ENCODE data around the gene ARMH2. TPM values are rescaled to one million over a fixed set of nuclear protein-coding genes. Genes with fewer than 3 reads are reported as not detected.

Gene ARMH2
- total RNA-seq, 1 experiment from 2014 or later: not detected

DNA sequence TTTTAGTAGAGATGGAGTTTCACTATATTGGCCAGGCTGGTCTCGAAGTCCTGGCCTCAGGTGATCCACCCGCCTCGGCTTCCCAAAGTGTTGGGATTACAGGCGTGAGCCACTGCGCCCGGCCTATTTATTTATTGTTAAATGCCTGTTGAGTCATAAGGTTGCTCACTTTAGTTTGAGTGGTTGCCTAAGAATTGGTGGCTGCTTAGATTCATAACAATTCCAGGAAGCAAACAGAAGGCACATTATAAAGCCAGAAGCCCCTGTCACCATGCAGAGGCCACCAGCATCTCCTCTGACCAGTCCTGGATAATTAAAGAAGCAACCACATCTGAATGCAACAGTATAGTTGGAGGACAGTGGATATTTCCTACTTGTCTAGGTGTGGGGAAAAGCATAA is 24.0 kb upstream of the ARMH2 start:
- H4K20me1 ChIP-seq (ENCODE audit: control insufficient read depth, insufficient read depth, insufficient read length): no peaks in the 10 kb centered on the region
- no peaks in the 10 kb centered on the region for H3K9me3 Mint-ChIP-seq
- no peak overlapping the region for H2BK120ac ChIP-seq (ENCODE audit: low read depth, low read length, poor library complexity, severe bottlenecking)
- H4K8ac ChIP-seq (replicated peaks; ENCODE audit: insufficient read length, low read depth, low read length): no peak overlapping the region
- no peak overlapping the region for H2BK15ac ChIP-seq (ENCODE audit: low read depth, low read length)
- no peak overlapping the region for H3K14ac ChIP-seq (ENCODE audit: insufficient read depth, low read length)
- H2AK5ac ChIP-seq (ENCODE audit: insufficient read length, low read length): no peak overlapping the region
- no peak overlapping the region for H3K4me3 Mint-ChIP-seq
- no peak overlapping the region for H3K9ac ChIP-seq (ENCODE audit: extremely low read depth, insufficient read length, low read length)
- no peak overlapping the region for H2BK12ac ChIP-seq (ENCODE audit: insufficient read length, low read depth, low read length)
- no CpG with 5 or more reads among the region's 6 CpGs for WGBS (ENCODE audit: extremely low coverage, insufficient read length, low lambda C conversion rate)
- H3K4me1 ChIP-seq (ENCODE audit: insufficient read depth, low read length): no peaks in the 10 kb centered on the region
- DNase-seq: no peak
- peaks cover 10 to 16% of the 10 kb centered on the region in 2 experiments; a peak in 2 of 4 replicates for H3K4me1 Mint-ChIP-seq
- no peak overlapping the region for H3K27ac ChIP-seq (ENCODE audit: insufficient read length, low read depth, low read length)
- H3K56ac ChIP-seq (ENCODE audit: insufficient read length, low read depth, low read length): no peak overlapping the region
- H2AFZ ChIP-seq (ENCODE audit: low read length): no peak overlapping the region
- no peaks in the 10 kb centered on the region for H3K79me2 ChIP-seq (ENCODE audit: insufficient read depth, low read length)
- no peaks in the 10 kb centered on the region for H3K79me1 ChIP-seq (ENCODE audit: insufficient read depth, low read depth, low read length, poor library complexity, severe bottlenecking)
- no peaks in the 10 kb centered on the region for H3K23me2 ChIP-seq (ENCODE audit: insufficient read length, low read depth, low read length, poor library complexity, severe bottlenecking)
- TF ChIP-seq, protein P1, sequence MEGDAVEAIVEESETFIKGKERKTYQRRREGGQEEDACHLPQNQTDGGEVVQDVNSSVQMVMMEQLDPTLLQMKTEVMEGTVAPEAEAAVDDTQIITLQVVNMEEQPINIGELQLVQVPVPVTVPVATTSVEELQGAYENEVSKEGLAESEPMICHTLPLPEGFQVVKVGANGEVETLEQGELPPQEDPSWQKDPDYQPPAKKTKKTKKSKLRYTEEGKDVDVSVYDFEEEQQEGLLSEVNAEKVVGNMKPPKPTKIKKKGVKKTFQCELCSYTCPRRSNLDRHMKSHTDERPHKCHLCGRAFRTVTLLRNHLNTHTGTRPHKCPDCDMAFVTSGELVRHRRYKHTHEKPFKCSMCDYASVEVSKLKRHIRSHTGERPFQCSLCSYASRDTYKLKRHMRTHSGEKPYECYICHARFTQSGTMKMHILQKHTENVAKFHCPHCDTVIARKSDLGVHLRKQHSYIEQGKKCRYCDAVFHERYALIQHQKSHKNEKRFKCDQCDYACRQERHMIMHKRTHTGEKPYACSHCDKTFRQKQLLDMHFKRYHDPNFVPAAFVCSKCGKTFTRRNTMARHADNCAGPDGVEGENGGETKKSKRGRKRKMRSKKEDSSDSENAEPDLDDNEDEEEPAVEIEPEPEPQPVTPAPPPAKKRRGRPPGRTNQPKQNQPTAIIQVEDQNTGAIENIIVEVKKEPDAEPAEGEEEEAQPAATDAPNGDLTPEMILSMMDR (conservative IDR thresholded peaks at IDR 0.05): no peak
- H2BK5ac ChIP-seq (ENCODE audit: insufficient read length, low read length): no peak overlapping the region
- no peaks in the 10 kb centered on the region for H3K27me3 Mint-ChIP-seq (ENCODE audit: low read depth)
- no peak overlapping the region for H3K4ac ChIP-seq (ENCODE audit: low read depth, low read length)
- H4K91ac ChIP-seq (ENCODE audit: insufficient read length, low read depth, low read length): no peak overlapping the region
- no peak overlapping the region for H2BK20ac ChIP-seq (ENCODE audit: low read depth, low read length, poor library complexity, severe bottlenecking)
- H4K5ac ChIP-seq (ENCODE audit: insufficient read length, low read depth, low read length): no peak overlapping the region
- H3T11ph ChIP-seq (ENCODE audit: low read length): no peak overlapping the region
- H3K9me3 ChIP-seq (ENCODE audit: control insufficient read depth, low read depth, low read length): no peaks in the 10 kb centered on the region
- H3K27me3 ChIP-seq (ENCODE audit: insufficient read depth, low read length): no peaks in the 10 kb centered on the region
- no peak overlapping the region for H3K4me2 ChIP-seq (ENCODE audit: insufficient read depth, insufficient read length, low read length)
- no peak overlapping the region for H3K27ac Mint-ChIP-seq
- no peak overlapping the region for H3K23ac ChIP-seq (ENCODE audit: insufficient read length, low read depth, low read length)
- peaks cover 0 to 7% (median 4%) of the 10 kb centered on the region in 3 experiments; a peak in 2 of 7 replicates for H3K36me3 Mint-ChIP-seq (ENCODE audit: insufficient read depth in 1 of 3, low read depth in 3 of 3)
- no peak overlapping the region for H3K18ac ChIP-seq (ENCODE audit: insufficient read length, low read depth, low read length)
